Uterus (tissue), 2 donors: ENCODE data around the gene CECR2.

ENCODE experiments used
- POLR2A ChIP-seq, 2 donors: fragments of 450-650 bp; IDR thresholded peaks; one replicate each; pipeline ENCODE4 v1.6.1; 2016; ENCODE audit warnings: antibody characterized with exemption in 2 of 2, mild to moderate bottlenecking in 1 of 2, moderate library complexity in 1 of 2
- TF ChIP-seq, protein P1 (sequence below), 4 experiments: fragments of 200-600 bp in 2 of 4; fragments of 450-650 bp in 2 of 4; sonication (generic) in 2 of 4; IDR thresholded peaks; one replicate each; pipeline ENCODE4 v1.5.1; 2016 to 2019; ENCODE audit warnings: antibody characterized with exemption in 4 of 4, mild to moderate bottlenecking in 2 of 4, moderate library complexity in 1 of 4

- TF ChIP-seq, protein P1, sequence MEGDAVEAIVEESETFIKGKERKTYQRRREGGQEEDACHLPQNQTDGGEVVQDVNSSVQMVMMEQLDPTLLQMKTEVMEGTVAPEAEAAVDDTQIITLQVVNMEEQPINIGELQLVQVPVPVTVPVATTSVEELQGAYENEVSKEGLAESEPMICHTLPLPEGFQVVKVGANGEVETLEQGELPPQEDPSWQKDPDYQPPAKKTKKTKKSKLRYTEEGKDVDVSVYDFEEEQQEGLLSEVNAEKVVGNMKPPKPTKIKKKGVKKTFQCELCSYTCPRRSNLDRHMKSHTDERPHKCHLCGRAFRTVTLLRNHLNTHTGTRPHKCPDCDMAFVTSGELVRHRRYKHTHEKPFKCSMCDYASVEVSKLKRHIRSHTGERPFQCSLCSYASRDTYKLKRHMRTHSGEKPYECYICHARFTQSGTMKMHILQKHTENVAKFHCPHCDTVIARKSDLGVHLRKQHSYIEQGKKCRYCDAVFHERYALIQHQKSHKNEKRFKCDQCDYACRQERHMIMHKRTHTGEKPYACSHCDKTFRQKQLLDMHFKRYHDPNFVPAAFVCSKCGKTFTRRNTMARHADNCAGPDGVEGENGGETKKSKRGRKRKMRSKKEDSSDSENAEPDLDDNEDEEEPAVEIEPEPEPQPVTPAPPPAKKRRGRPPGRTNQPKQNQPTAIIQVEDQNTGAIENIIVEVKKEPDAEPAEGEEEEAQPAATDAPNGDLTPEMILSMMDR (IDR thresholded peaks at IDR 0.05), result no peak
- TF ChIP-seq POLR2A (IDR thresholded peaks at IDR 0.05), result no peak
These were observed 219.3 kb downstream of the CECR2 start for GRCh38 chr22:17588606-17589005.
